ENCODE data around the gene FBP2.
"Not testable (repeated sequence)": the region's sequence is repeated elsewhere in the genome, so short reads cannot be mapped to it uniquely, and the experiment has no call there.

The FBP2 gene

DNA sequence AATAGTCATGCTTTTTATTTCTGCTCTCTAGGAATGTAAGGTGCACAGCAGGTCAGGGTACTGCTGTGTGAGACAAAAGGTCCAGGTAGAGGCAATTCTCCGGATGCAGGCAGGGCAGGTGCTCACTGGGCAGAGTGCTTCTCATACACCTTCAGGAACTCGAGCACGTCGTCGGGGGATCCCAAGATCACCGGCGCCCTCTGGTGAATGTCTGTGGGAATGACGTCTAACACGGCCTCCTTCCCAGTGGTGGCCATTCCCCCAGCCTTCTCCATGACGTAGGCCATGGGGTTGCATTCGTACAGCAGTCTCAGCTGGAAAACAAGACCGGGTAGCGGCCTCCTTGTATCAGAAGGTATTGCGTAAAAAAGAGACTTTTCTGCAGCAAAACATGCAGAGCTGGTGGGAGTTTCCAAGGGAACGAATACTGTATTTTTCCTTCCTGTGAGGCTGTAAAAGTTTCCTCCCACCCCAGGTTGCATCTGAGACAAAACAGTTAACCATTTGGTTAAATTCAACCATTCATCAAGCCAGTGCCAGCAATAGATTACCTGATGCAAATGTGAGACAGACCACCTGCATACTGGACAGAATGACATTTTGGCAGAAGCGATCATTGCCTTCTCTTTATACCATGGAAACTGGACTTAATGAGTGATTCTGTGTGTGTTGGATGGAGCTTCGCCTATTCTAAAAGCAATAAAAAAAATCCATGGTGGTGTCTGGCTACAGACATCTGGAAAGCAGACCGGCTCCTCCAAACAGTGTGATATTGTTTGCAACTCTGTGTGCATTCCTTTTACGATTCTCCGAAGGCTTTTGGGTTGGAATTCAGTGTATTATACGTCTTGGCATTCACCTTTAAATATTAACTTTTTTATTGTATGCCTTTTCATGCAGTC, 9.9 kb upstream of the FBP2 start:
- DNase-seq: peak; percentile 73

GRCh38 chr9:94602666-94603065, 9.0 kb upstream of the FBP2 start:
- no peak for DNase-seq

DNA sequence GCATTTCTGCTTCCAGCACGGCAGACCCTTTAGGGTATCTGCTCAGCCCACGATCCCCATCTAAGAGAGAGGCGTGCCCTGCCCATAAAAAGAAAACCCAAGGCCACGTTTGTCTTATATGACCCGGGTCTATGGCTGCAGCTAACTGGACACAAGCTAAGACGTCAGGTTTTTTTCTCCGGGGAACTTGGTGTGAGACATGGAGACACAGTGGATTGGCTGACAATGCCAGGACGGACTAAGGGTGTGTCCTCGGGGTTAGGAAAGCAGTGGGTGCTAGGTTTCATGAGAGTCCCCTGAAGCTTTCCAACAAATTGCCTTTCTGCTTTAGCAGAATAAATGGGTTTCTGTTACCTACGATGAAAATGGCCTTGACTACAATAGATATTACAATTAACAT, 7.1 kb upstream of the FBP2 start:
- no peak for DNase-seq

DNA sequence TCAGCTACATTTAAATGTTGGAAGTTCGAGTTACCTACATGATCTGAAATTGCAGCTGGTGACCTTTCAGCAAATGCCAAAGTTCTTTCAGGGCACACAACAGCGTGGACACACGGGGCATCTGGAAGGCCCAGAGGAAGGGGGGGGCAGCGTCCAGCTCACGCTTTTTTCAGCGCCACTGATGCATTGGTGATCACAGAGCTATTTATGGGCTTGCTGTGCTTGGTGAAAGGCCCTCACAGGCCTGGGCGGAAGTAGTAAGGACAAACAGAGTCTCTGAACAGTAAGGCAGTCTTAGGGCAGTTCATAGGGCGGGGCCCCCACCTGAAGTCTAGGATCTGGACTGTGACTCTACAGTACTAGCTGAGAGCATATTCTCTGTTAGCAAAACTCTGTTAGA, 6.6 kb upstream of the FBP2 start:
- no peak for DNase-seq

DNA sequence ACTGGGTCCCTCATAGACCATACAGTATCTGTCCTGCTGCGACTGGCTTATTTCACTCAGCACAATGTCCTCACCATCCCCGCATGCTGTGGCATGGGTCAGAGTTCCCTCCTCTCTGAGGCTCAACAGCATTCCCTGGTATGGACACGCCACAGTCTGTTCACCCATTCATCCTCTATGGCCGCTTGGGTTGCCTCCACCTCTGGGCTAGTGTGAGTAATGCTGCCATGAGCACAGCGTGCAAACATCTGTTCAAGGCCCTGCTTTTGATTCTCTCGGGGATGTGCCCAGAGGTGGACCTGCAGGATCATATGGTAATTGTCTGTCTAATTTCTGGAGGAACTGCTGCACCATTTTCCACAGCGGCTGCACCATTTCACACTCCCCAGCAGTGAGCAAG, 5.5 kb upstream of the FBP2 start:
- no peak for DNase-seq

- not testable (repeated sequence) for DNase-seq
Measured at GRCh38 chr9:94592683-94593082, 941 bp downstream of the FBP2 start.

DNA sequence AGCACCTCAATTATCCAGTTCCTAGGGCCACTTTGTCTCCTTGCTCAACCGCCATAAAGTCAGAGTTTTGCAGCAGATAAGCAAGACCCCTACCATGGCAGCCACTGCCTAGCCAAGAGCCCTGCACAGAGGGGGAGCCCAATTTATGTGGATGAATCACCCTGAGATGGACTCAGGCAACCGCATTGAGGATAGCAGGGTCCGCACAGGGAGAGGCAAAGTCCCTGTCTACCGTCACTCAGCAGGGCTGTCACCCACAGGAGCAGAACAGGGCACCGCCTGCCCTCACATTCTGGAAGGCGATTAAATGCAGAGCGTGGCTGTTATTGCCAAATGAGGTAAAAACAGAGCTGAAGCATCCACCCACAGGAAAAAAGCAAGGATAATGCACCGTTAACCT, 1.7 kb downstream of the FBP2 start:
- no peak for DNase-seq

DNA sequence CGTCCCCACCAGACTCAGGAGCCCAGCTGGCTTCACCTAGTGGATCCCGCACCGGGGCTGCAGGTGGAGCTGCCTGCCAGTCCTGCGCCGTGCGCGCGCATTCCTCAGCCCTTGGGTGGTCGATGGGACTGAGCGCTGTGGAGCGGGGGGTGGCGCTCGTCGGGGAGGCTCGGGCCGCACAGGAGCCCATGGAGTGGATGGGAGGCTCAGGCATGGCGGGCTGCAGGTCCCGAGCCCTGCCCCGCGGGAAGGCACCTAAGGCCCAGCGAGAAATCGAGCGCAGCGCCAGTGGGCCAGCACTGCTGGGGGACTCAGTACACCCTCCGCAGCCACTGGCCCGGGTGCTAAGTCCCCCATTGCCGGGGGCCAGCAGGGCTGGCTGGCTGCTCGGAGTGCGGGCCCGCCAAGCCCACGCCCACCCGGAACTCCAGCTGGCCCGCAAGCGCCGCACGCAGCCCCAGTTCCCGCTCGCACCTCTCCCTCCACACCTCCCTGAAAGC, 2.5 kb downstream of the FBP2 start:
- DNase-seq: not testable (repeated sequence)

GRCh38 chr9:94588681-94589080, 4.9 kb downstream of the FBP2 start:
- DNase-seq: no peak

- DNase-seq: no peak
Measured at GRCh38 chr9:94586814-94587213, 6.8 kb downstream of the FBP2 start.

- DNase-seq: no peak
Measured at GRCh38 chr9:94586316-94586715, 7.3 kb downstream of the FBP2 start.

- no peak for DNase-seq
Measured at GRCh38 chr9:94584555-94584954, 9.1 kb downstream of the FBP2 start.

- no peak for DNase-seq
Measured at GRCh38 chr9:94581728-94582127, 11.9 kb downstream of the FBP2 start.

DNA sequence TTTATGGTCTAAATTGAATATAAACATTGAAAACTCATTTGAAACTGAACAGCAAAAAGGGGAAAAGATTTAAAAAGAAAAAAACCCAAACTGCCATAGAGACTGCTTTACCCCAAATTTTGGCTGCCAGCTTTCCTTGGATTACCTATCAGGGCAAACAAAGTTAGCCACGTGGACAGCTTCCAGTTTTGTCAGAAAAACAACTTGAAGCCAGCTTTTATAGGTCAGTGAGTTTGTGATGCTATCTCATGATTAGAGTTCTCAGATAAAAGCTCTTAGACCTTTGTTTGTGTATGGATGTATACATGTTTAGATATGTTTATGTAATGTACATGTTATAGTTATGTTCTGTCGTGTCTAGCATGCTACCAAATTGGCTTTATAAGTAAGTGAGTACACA, 16.1 kb downstream of the FBP2 start:
- DNase-seq: no peak

GRCh38 chr9:94577036-94577435, 16.6 kb downstream of the FBP2 start:
- DNase-seq: no peak

GRCh38 chr9:94576131-94576530, 17.5 kb downstream of the FBP2 start:
- DNase-seq: no peak

- no peak for DNase-seq
Measured at GRCh38 chr9:94568972-94569712, 24.5 kb downstream of the FBP2 start.

DNA sequence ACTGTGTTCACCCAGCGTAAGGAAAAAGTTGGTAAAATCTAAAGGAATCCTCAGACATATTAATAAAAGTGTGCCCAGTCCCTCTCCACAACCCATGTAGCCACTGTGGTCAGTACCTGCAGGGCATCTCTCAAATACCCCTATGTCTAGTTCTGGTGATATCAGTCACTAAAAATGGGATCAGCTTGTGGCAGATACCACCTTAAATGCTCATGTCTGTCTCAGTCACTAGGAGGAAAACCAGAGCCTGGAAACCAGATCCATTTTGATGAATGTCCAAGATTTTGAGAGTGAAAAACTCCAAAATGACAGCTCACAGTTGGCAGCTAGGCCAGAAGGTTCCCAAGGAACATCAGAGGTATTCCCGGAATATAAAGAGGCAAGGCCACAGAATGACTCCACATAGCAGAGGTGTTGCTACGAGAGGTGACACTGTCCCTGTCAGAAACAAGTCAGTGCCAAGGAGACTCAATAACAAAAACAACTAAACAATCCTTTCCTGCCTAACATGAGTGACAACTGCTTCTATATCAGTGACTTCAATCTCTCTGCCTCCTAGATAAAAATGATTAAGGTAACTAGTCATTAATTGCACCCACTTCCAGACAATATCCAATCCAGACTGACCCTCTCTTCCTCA, 25.3 kb downstream of the FBP2 start:
- no peak for DNase-seq

DNA sequence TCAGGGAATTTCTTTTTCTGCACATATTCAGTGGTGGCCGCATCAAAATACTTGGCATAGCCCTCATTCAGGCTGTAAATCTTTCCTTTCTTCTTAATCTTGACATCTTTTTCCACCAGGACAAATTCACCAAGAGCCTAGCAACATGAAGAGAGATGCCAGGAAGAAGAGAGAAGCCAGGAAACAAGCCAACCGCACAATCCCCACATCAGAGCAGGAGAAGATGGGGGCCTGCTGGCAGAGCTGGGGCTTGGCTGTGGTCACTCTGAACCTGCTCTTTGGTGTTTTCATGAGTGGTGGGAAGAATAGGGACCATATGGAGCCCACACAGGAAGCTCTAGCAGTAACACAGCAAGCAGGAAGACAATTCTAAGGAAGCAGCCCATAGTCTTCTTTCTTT, 26.4 kb downstream of the FBP2 start:
- DNase-seq: no peak

GRCh38 chr9:94566550-94566949, 27.1 kb downstream of the FBP2 start:
- DNase-seq: no peak

DNA sequence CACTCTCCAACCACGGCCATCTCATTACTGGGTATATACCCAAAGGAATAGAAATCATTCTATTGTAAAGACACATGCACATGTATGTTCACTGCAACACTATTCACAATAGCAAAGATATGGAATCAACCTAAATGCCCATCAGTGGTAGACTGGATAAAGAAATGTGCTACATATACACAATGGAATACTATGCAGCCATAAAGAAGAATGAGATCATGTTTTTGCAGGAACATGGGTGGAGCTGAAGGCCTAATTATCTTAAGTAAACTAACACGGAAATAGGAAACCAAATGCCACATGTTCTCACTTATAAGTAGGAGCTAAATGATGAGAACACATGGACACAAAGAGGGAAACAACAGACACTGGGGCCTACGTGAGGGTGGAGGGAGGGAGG, 29.3 kb downstream of the FBP2 start:
- DNase-seq: not testable (repeated sequence)

GRCh38 chr9:94563548-94563947, 30.1 kb downstream of the FBP2 start:
- DNase-seq: no peak

DNA sequence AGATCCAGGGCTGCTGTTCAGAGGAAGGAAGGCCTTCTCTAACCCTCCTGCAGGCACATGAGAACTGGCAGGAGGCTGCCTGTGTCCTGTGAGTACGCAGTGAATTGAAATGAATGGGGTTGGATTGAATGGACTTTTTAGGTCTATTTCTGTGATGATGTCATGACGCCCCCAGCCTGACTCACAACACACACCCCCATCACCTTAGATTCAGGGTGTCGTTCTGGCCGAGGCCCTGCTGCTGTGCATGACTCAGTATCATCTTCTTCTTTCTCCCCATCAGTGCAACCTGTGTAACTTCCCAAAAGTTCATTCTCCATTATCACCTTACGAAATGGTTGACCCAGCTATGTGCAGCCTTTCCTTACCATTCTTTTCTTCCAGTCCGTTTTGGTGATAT, 33.4 kb downstream of the FBP2 start:
- DNase-seq: no peak

- no peak for DNase-seq
Measured at GRCh38 chr9:94557376-94557775, 36.2 kb downstream of the FBP2 start.
